H1 (cell line): ENCODE measurements around the gene MS4A6A. TPM values are rescaled to one million over a fixed set of nuclear protein-coding genes. Genes with fewer than 3 reads are reported as not detected.

Source experiments
- CTCF ChIA-PET: fragments of 300-600 bp; sonication (Branson Sonifier 250); formaldehyde crosslinking; loops from one replicate; lab custom pipeline; 2021; ENCODE audit not compliant: partially characterized antibody; lab: Charles Lee
- POLR2A ChIA-PET: fragments of 300-600 bp; sonication (Branson Sonifier 250); formaldehyde crosslinking; loops from one replicate; lab custom pipeline; 2021; ENCODE audit warnings: inconsistent platforms; ENCODE audit not compliant: partially characterized antibody; lab: Charles Lee
- DNase-seq, 2 experiments: peaks; one replicate each; pipeline versions ENCODE4 v3.0.0 to v3.0.0-alpha.2; 2010 to 2022; ENCODE audit warnings: low spot score in 2 of 2, low read depth in 1 of 2, mixed read lengths in 1 of 2
- FAIRE-seq: peaks from 2 replicates; lab custom pipeline; 2011; peaks lifted over from hg19 to GRCh38; lab: Jason Lieb, UNC
- H2AFZ ChIP-seq: 2 replicates; pipeline ENCODE4 v1.8.1; 2012; ENCODE audit warnings: low read length, inconsistent platforms
- H2AK5ac ChIP-seq: 2 replicates; pipeline ENCODE4 v1.6.1; 2013; ENCODE audit warnings: low read depth, low read length
- H2BK120ac ChIP-seq: replicated peaks from 2 replicates; pipeline ENCODE3; 2013; ENCODE audit warnings: low read depth, low read length, inconsistent platforms
- H2BK12ac ChIP-seq: 2 replicates; pipeline ENCODE4 v1.6.1; 2013; ENCODE audit warnings: low read depth, low read length
- H2BK15ac ChIP-seq: 2 replicates; pipeline ENCODE4 v1.6.1; 2013; ENCODE audit warnings: low read length
- H2BK20ac ChIP-seq: 2 replicates; pipeline ENCODE4 v1.6.1; 2013; ENCODE audit warnings: low read length
- H2BK5ac ChIP-seq: 2 replicates; pipeline ENCODE4 v1.6.1; 2013; ENCODE audit warnings: low read depth, low read length
- H3K14ac ChIP-seq: 2 replicates; pipeline ENCODE4 v1.6.1; 2013; ENCODE audit warnings: inconsistent platforms; ENCODE audit not compliant: insufficient read length
- H3K18ac ChIP-seq: 2 replicates; pipeline ENCODE4 v1.6.1; 2013; ENCODE audit warnings: low read length; ENCODE audit errors: extremely low read depth
- H3K23ac ChIP-seq: 2 replicates; pipeline ENCODE4 v1.6.1; 2013; ENCODE audit warnings: inconsistent platforms; ENCODE audit not compliant: insufficient read length
- H3K23me2 ChIP-seq: 2 replicates; pipeline ENCODE4 v1.6.1; 2013; ENCODE audit warnings: low read depth, low read length
- H3K27ac ChIP-seq: 2 replicates; pipeline ENCODE4 v1.6.1; 2011; ENCODE audit warnings: low read depth, low read length, inconsistent platforms
- H3K27me3 ChIP-seq, 4 experiments: replicated peaks in 1 of 4; 1 replicate in 1 of 4; 2 replicates in 3 of 4; pipeline versions ENCODE4 v1.6.1 to v1.8.1; 2011 to 2013; ENCODE audit warnings: low read length in 3 of 4, mild to moderate bottlenecking in 3 of 4, inconsistent platforms in 2 of 4, mixed read lengths in 2 of 4, moderate library complexity in 1 of 4; ENCODE audit not compliant: control insufficient read depth in 3 of 4, insufficient read depth in 3 of 4; ENCODE audit errors: extremely low read depth in 1 of 4
- H3K36me3 ChIP-seq, 4 experiments: 2 replicates each; pipeline versions ENCODE4 v1.6.1 to v1.8.1; 2011 to 2013; ENCODE audit warnings: mild to moderate bottlenecking in 4 of 4, low read length in 3 of 4, moderate library complexity in 2 of 4, control low read depth in 1 of 4, inconsistent platforms in 1 of 4; ENCODE audit not compliant: insufficient read depth in 4 of 4, control insufficient read depth in 2 of 4
- H3K4ac ChIP-seq: replicated peaks from 2 replicates; pipeline ENCODE3; 2013; ENCODE audit warnings: low read length, low read depth, mixed read lengths, inconsistent platforms; ENCODE audit not compliant: insufficient read length
- H3K4me1 ChIP-seq, 4 experiments: replicated peaks in 1 of 4; 1 replicate in 1 of 4; 2 replicates in 3 of 4; pipeline versions ENCODE4 v1.6.1 to v1.8.1; 2011 to 2013; ENCODE audit warnings: low read length in 3 of 4, inconsistent platforms in 2 of 4, mixed read lengths in 1 of 4; ENCODE audit not compliant: insufficient read depth in 4 of 4, control insufficient read depth in 3 of 4
- H3K4me2 ChIP-seq, 2 experiments: 2 replicates each; pipeline versions ENCODE4 v1.6.1 to v1.8.1; 2011 to 2013; ENCODE audit warnings: low read depth in 2 of 2, low read length in 2 of 2, control low read depth in 1 of 2, inconsistent platforms in 1 of 2, mild to moderate bottlenecking in 1 of 2; ENCODE audit not compliant: insufficient read depth in 1 of 2
- H3K4me3 ChIP-seq, 4 experiments: fragments of 200-600, 300-600 bp in 1 of 4; sonication (generic), shearing (Covaris generic), sonication (Bioruptor Twin) in 1 of 4; 2 replicates each; pipeline versions ENCODE4 v1.5.1 to v1.8.1; 2011 to 2016; ENCODE audit warnings: low read length in 4 of 4, low read depth in 3 of 4, control low read depth in 2 of 4, inconsistent platforms in 2 of 4, mild to moderate bottlenecking in 2 of 4, mixed read lengths in 1 of 4, moderate library complexity in 1 of 4; ENCODE audit not compliant: insufficient read depth in 2 of 4; ENCODE audit errors: extremely low read depth in 1 of 4
- H3K56ac ChIP-seq: replicated peaks from 2 replicates; pipeline ENCODE3; 2013; ENCODE audit warnings: low read depth, mild to moderate bottlenecking, mixed read lengths, low read length, inconsistent platforms; ENCODE audit not compliant: insufficient read length
- H3K79me1 ChIP-seq: 2 replicates; pipeline ENCODE4 v1.6.1; 2013; ENCODE audit warnings: low read depth, low read length, control low read depth
- H3K79me2 ChIP-seq, 2 experiments: 2 replicates each; pipeline versions ENCODE4 v1.6.1 to v1.8.1; 2012 to 2013; ENCODE audit warnings: low read length in 2 of 2, mild to moderate bottlenecking in 2 of 2, inconsistent platforms in 1 of 2; ENCODE audit not compliant: insufficient read depth in 2 of 2, control insufficient read depth in 1 of 2
- H3K9ac ChIP-seq, 4 experiments: replicated peaks in 1 of 4; 1 replicate in 1 of 4; 2 replicates in 3 of 4; pipeline versions ENCODE4 v1.6.1 to v1.8.1; 2011 to 2013; ENCODE audit warnings: low read depth in 3 of 4, low read length in 3 of 4, control low read depth in 2 of 4, mild to moderate bottlenecking in 2 of 4, moderate library complexity in 2 of 4, inconsistent platforms in 1 of 4; ENCODE audit errors: extremely low read depth in 1 of 4
- H3K9me3 ChIP-seq, 2 experiments: 2 replicates each; pipeline versions ENCODE4 v1.6.1 to v1.8.1; 2012 to 2013; ENCODE audit warnings: mild to moderate bottlenecking in 2 of 2, moderate library complexity in 2 of 2, control low read depth in 1 of 2, inconsistent platforms in 1 of 2, low read depth in 1 of 2, low read length in 1 of 2, mixed read lengths in 1 of 2; ENCODE audit not compliant: insufficient read depth in 2 of 2
- H4K20me1 ChIP-seq, 2 experiments: replicated peaks in 1 of 2; 2 replicates each; pipeline versions ENCODE3 to v1.8.1; 2011 to 2013; ENCODE audit warnings: inconsistent platforms in 2 of 2, low read length in 2 of 2, mild to moderate bottlenecking in 1 of 2; ENCODE audit not compliant: insufficient read depth in 2 of 2, control insufficient read depth in 1 of 2
- H4K5ac ChIP-seq: 2 replicates; pipeline ENCODE4 v1.6.1; 2013; ENCODE audit warnings: low read length, low read depth, mixed read lengths, inconsistent platforms; ENCODE audit not compliant: insufficient read length
- H4K8ac ChIP-seq: 2 replicates; pipeline ENCODE4 v1.8.0; 2013; ENCODE audit warnings: mild to moderate bottlenecking, moderate library complexity, low read length, inconsistent platforms; ENCODE audit not compliant: insufficient read depth; ENCODE audit errors: extremely low read depth
- H4K91ac ChIP-seq: replicated peaks from 2 replicates; pipeline ENCODE3; 2013; ENCODE audit warnings: low read length, mixed read lengths, inconsistent platforms; ENCODE audit not compliant: insufficient read length
- BACH1 ChIP-seq: IDR thresholded peaks from 2 replicates; pipeline ENCODE4 v1.6.1; 2012; ENCODE audit warnings: low read length, improper control_type of control experiment
- BCL11A ChIP-seq, 2 experiments: IDR thresholded peaks; one replicate each; pipeline ENCODE4 v1.6.1; 2011; ENCODE audit warnings: low read depth in 2 of 2, low read length in 2 of 2, mild to moderate bottlenecking in 2 of 2
- CTBP2 ChIP-seq: IDR thresholded peaks from 2 replicates; pipeline ENCODE4 v1.7.0; 2011; ENCODE audit warnings: borderline replicate concordance, mild to moderate bottlenecking, moderate library complexity, mixed read lengths, low read length; ENCODE audit not compliant: insufficient read depth, insufficient read length
- JUN ChIP-seq: IDR thresholded peaks from 2 replicates; pipeline ENCODE4 v1.6.1; 2011; ENCODE audit warnings: low read depth, mild to moderate bottlenecking, improper control_type of control experiment, low read length
- JUND ChIP-seq: IDR thresholded peaks from 2 replicates; pipeline ENCODE4 v1.6.1; 2011; ENCODE audit warnings: mild to moderate bottlenecking, improper control_type of control experiment, low read length
- NRF1 ChIP-seq: IDR thresholded peaks from 2 replicates; pipeline ENCODE4 v1.6.1; 2011; ENCODE audit warnings: mild to moderate bottlenecking, low read depth, low read length, improper control_type of control experiment
- POLR2A ChIP-seq, 2 experiments: IDR thresholded peaks; 1 replicate in 1 of 2; 2 replicates in 1 of 2; pipeline ENCODE4 v1.6.1; 2011; ENCODE audit warnings: low read depth in 2 of 2, low read length in 2 of 2, mild to moderate bottlenecking in 2 of 2; ENCODE audit errors: control extremely low read depth in 1 of 2
- RBBP5 ChIP-seq: IDR thresholded peaks from 2 replicates; pipeline ENCODE4 v1.7.1; 2012; ENCODE audit warnings: low read depth, mild to moderate bottlenecking, inconsistent platforms, low read length, moderate library complexity, borderline replicate concordance
- RFX5 ChIP-seq: IDR thresholded peaks from 2 replicates; pipeline ENCODE4 v1.6.1; 2011; ENCODE audit warnings: low read depth, low read length, improper control_type of control experiment, borderline replicate concordance
- RNF2 ChIP-seq: fragments of 200-900, 300-1000 bp; sonication (generic); IDR thresholded peaks from 2 replicates; pipeline ENCODE4 v1.7.1; 2016; ENCODE audit warnings: borderline replicate concordance, low read depth, mild to moderate bottlenecking, antibody characterized with exemption, low read length; ENCODE audit not compliant: poor library complexity, severe bottlenecking; ENCODE audit errors: missing control alignments
- SIN3A ChIP-seq, 2 experiments: IDR thresholded peaks in 1 of 2; conservative IDR thresholded peaks in 1 of 2; 2 replicates each; pipeline ENCODE4 v1.6.1; 2011 to 2012; ENCODE audit warnings: low read length in 2 of 2, improper control_type of control experiment in 1 of 2, low read depth in 1 of 2, mild to moderate bottlenecking in 1 of 2
- SP1 ChIP-seq: IDR thresholded peaks from 2 replicates; pipeline ENCODE4 v1.6.1; 2011; ENCODE audit warnings: low read depth, low read length
- SP2 ChIP-seq: IDR thresholded peaks from 2 replicates; pipeline ENCODE4 v1.6.1; 2012; ENCODE audit warnings: mild to moderate bottlenecking, low read length, inconsistent platforms
- TEAD4 ChIP-seq: IDR thresholded peaks from 2 replicates; pipeline ENCODE4 v1.6.1; 2012; ENCODE audit warnings: low read depth, low read length, inconsistent platforms, mixed read lengths
- YY1 ChIP-seq: IDR thresholded peaks from 2 replicates; pipeline ENCODE4 v1.6.1; 2011; ENCODE audit warnings: low read depth, mild to moderate bottlenecking, low read length
- WGBS, 2 experiments: shearing (Covaris generic) in 1 of 2; methylation state at CpG; one replicate each; pipeline versions ENCODE4 v1.1.6 to v1.1.7; 2013 to 2015; ENCODE audit warnings: low lambda C conversion rate in 2 of 2, mixed read lengths in 2 of 2, inconsistent platforms in 1 of 2, low coverage in 1 of 2, missing lambda C conversion rate in 1 of 2; ENCODE audit not compliant: insufficient replicate concordance in 2 of 2, insufficient coverage in 1 of 2, insufficient read length in 1 of 2; ENCODE audit errors: extremely low coverage in 1 of 2, missing lambda C conversion rate in 1 of 2; 5-methylcytosine and 5-hydroxymethylcytosine counted together
- polyA plus RNA-seq, 7 experiments: library from polyadenylated mRNA; depleted of rRNA in 3 of 7; stranded (reverse) in 5 of 7; unstranded in 2 of 7; fragments of >200 nt in 5 of 7; fragments of 200-250 nt in 2 of 7; gene quantifications; 1 replicate in 5 of 7; 2 replicates in 1 of 7; 4 replicates in 1 of 7; pipeline versions ENCODE4 v1.2.1 to v1.2.3, GENCODE V29; 2011 to 2013; ENCODE audit warnings: missing spikeins in 2 of 7, mixed read lengths in 2 of 7
- total RNA-seq: library from RNA; stranded (reverse); fragmentation: NEBNext Ultra II Directional; extraction: Animal tissue kit (Norgen Biotek cat#: 25700); gene quantifications from 2 replicates; pipeline ENCODE4 v1.2.1, GENCODE V29; 2021

The MS4A6A gene
- total and polyA plus RNA-seq, 2 of the 8 experiments (the other 6 are each of a cell fraction or from before 2014, with no cell fraction given): not detected

DNA sequence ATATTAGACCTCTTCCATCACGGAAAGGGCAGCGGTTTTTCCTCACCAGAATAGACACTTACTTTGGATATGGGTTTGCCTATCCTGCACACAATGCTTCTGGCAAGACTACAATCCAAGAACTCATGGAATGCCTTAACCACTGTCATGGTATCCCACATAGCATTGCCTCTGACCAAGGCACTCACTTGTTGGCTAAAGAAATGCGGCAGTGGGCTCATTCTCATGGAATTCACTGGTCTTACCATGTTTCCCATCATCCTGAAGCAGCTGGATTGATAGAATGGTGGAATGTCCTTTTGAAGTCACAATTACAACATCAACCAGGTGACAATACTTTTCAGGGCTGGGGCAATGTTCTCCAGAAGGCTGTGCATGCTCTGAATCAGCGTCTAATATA, 39.3 kb upstream of the MS4A6A start:
- no peak overlapping the region for H2BK15ac ChIP-seq
- H3K4ac ChIP-seq: no peak overlapping the region
- no peak overlapping the region for H2BK5ac ChIP-seq
- no peak overlapping the region for H3K23ac ChIP-seq
- no peak overlapping the region for H3K18ac ChIP-seq
- no peak overlapping the region for H2BK12ac ChIP-seq
- CTCF ChIA-PET: no interaction called here
- no peak overlapping the region for H4K5ac ChIP-seq
- POLR2A ChIA-PET: no interaction called here
- WGBS, 2 experiments: 96% methylated on average over 4 of the region's 4 CpGs; no CpG with 5 or more reads in 1 of the 2 experiments
- H3K9me3 ChIP-seq: no peaks in the 10 kb centered on the region
- H3K56ac ChIP-seq: no peak overlapping the region
- H3K4me1 ChIP-seq: no peaks in the 10 kb centered on the region
- H3K27me3 ChIP-seq: no peaks in the 10 kb centered on the region
- H3K27ac ChIP-seq: no peak overlapping the region
- no peak overlapping the region for H3K9ac ChIP-seq
- H3K79me2 ChIP-seq: no peaks in the 10 kb centered on the region
- no peak overlapping the region for H3K4me3 ChIP-seq
- no peak overlapping the region for H4K91ac ChIP-seq
- H2BK20ac ChIP-seq: no peak overlapping the region
- H2AK5ac ChIP-seq: no peak overlapping the region
- H2AFZ ChIP-seq: no peak overlapping the region
- H3K23me2 ChIP-seq: no peaks in the 10 kb centered on the region
- no peaks in the 10 kb centered on the region for H4K20me1 ChIP-seq
- no peaks in the 10 kb centered on the region for H3K79me1 ChIP-seq
- TF ChIP-seq CTBP2: no peak
- no peak for TF ChIP-seq SP2
- no peak for TF ChIP-seq POLR2A (IDR thresholded peaks at IDR 0.05; ENCODE audit: control extremely low read depth in 1 of 2, low read depth in 2 of 2, low read length in 2 of 2)
- TF ChIP-seq RFX5: no peak
- no peak for TF ChIP-seq BCL11A (IDR thresholded peaks at IDR 0.05; ENCODE audit: low read depth in 2 of 2, low read length in 2 of 2)
- TF ChIP-seq SIN3A (conservative IDR thresholded peaks at IDR 0.05 in 1 of 2, IDR thresholded peaks at IDR 0.05 in 1 of 2; ENCODE audit: low read depth in 1 of 2, low read length in 2 of 2): no peak
- TF ChIP-seq RNF2: no peak
- no peak for TF ChIP-seq TEAD4
- no peak for TF ChIP-seq YY1
- no peak for TF ChIP-seq JUND
- no peak for TF ChIP-seq BACH1
- TF ChIP-seq SP1: no peak
- TF ChIP-seq NRF1: no peak
- TF ChIP-seq JUN: no peak
- TF ChIP-seq RBBP5: no peak
- TF ChIP-seq, all 59 proteins: peak for 0
- Histone ChIP-seq H3K4me2 (no peak overlapping the region), H3K36me3 (no peaks in the 10 kb centered on the region), H3K14ac (no peak overlapping the region), H2BK120ac (no peak overlapping the region), H4K8ac (no peak overlapping the region)
- FAIRE-seq: no peak
- DNase-seq: no peak
